ENCODE data around the gene FARS2.

The FARS2 gene

DNA sequence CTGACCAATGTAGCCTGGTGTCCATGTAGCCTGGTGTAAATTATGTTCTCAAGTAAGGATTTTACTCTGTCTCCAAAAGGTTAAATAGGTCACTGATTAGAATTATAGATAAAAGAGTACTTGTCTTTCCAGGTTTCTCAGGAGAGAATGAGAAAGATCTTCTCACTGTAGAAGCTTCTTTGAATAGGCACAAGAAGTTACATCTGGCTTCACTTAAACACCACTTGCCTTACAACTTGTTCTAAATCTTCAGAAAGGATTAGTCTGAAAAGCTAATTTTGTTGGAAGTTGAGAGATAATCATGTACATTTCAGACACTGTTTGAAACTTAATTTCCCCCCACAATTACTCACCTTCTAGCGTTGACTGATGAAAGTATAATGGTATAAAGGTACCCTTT is 275.3 kb downstream of the FARS2 start:
- TF ChIP-seq, protein P1, sequence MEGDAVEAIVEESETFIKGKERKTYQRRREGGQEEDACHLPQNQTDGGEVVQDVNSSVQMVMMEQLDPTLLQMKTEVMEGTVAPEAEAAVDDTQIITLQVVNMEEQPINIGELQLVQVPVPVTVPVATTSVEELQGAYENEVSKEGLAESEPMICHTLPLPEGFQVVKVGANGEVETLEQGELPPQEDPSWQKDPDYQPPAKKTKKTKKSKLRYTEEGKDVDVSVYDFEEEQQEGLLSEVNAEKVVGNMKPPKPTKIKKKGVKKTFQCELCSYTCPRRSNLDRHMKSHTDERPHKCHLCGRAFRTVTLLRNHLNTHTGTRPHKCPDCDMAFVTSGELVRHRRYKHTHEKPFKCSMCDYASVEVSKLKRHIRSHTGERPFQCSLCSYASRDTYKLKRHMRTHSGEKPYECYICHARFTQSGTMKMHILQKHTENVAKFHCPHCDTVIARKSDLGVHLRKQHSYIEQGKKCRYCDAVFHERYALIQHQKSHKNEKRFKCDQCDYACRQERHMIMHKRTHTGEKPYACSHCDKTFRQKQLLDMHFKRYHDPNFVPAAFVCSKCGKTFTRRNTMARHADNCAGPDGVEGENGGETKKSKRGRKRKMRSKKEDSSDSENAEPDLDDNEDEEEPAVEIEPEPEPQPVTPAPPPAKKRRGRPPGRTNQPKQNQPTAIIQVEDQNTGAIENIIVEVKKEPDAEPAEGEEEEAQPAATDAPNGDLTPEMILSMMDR (IDR thresholded peaks at IDR 0.05; ENCODE audit: low read depth, low read length, missing control alignments): no peak
- DNase-seq (ENCODE audit: low read depth): no peak

DNA sequence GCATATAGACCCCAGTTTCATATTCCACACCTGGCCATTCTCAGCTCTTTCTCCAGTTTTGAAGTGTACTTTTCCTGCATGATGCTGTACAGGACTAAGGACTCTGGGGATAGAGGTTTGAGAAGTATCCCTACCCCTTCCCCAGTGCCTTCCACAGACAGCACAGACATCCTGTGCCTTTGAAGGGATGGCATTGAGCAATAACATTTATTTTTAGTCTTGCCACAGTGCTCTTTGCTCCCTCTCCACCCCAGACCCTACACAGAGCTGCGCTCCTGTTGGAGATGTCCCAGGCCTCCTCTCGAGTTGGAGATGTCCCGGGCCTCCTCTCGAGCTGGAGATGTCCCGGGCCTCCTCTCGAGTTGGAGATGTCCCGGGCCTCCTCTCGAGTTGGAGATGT is 275.8 kb downstream of the FARS2 start:
- no peak overlapping the region for H3K4me3 ChIP-seq (ENCODE audit: low read depth, low read length)
- TF ChIP-seq, protein P1 (IDR thresholded peaks at IDR 0.05; ENCODE audit: low read depth, low read length, missing control alignments): no peak
- no peak for DNase-seq (ENCODE audit: low read depth)

More for the DNA sequence above, 275.3 kb downstream of the FARS2 start:
- no peak overlapping the region for H3K4me3 ChIP-seq (ENCODE audit: low read depth, low read length)

DNA sequence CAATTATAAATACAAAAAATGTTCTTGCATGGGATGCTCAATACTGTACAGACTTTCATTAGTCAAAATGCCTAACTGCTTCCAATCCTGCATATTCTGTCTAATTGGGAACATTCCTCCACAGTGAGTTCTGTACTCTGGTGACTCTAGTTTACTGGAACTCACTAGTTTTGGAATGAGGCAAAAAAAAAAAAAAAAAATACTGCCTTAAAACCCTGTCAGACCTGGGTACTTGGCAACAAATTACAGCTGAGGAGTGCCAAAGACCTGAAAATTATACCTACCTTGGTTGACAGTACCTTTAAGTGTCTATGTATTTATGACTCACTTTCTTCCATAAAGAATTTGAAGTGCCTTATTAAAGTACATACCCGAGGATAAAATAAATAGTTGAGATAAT is 276.7 kb downstream of the FARS2 start:
- DNase-seq (ENCODE audit: low read depth): no peak
- TF ChIP-seq, protein P1 (IDR thresholded peaks at IDR 0.05; ENCODE audit: low read depth, low read length, missing control alignments): no peak
- H3K4me3 ChIP-seq (ENCODE audit: low read depth, low read length): no peak overlapping the region

DNA sequence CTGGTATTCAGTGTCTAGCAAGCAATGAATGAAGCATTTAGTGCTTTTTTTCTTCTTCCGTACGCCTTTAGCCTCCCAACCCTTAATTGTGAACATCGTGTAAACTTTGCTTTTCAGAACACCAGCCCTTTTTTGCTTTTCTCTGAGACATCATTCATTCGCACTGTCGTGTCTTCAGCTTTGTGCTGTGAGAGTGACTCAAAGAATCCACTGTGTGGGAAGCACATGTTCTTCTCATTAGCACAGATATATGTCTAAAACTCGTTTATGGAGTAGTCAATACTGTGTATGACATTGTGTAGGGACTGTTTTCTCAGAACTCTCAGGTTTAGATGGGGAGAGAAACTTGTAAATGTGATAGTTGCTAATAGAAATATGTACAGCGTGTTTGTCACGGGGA is 279.1 kb downstream of the FARS2 start:
- H3K4me3 ChIP-seq (ENCODE audit: low read depth, low read length): no peak overlapping the region
- TF ChIP-seq, protein P1 (IDR thresholded peaks at IDR 0.05; ENCODE audit: low read depth, low read length, missing control alignments): no peak
- no peak for DNase-seq (ENCODE audit: low read depth)

DNA sequence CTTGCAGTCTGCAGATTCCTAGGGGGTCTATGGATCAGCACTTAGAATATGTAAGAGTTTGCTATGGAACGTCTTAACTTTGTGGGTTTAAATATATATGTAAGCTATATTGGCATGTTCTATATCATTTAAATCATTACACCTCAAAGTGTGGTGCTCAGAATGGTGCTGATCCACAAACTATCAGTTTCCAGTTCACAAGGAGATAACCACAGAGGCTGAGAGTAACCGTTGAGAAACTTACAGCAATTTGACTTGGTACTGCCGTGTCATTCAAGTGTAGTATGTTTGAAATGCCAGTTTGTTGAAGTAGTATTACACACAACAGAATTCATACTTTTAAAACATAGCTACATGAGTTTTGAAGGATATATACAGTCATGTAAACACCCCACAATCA is 279.7 kb downstream of the FARS2 start:
- TF ChIP-seq, protein P1 (IDR thresholded peaks at IDR 0.05; ENCODE audit: low read depth, low read length, missing control alignments): no peak
- DNase-seq (ENCODE audit: low read depth): no peak
- no peak overlapping the region for H3K4me3 ChIP-seq (ENCODE audit: low read depth, low read length)

DNA sequence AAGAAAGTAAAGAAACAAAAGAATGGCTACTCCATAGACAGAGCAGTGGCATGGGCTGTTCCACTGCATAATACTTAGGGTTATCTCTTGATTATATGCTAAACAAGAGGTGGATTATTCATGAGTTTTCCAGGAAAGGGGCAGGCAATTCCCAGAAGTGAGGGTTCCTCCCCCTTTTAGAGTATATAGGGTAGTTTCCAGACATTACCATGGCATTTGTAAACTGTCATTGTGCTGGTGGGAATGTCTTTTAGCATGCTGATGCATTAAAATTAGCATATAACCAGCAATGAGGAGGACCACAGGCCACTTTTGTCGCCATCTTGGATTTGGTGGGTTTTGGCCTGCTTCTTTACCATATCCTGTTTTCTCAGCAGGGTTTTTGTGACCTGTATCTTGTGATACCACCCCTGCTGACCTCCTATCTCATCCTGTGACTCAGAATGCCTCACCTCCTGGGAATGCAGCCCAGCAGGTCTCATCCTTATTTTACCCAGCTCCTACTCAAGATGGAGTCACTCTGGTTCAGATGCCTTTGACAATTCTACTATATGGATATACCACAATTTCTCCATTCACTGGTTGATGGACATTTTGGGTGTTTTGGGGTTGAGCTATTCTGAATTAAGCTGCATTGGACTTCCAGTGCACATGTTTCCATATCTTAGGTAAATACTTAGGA is 280.6 kb downstream of the FARS2 start:
- no peak overlapping the region for H3K4me3 ChIP-seq (ENCODE audit: low read depth, low read length)
- DNase-seq (ENCODE audit: low read depth): no peak
- TF ChIP-seq, protein P1 (IDR thresholded peaks at IDR 0.05; ENCODE audit: low read depth, low read length, missing control alignments): no peak

DNA sequence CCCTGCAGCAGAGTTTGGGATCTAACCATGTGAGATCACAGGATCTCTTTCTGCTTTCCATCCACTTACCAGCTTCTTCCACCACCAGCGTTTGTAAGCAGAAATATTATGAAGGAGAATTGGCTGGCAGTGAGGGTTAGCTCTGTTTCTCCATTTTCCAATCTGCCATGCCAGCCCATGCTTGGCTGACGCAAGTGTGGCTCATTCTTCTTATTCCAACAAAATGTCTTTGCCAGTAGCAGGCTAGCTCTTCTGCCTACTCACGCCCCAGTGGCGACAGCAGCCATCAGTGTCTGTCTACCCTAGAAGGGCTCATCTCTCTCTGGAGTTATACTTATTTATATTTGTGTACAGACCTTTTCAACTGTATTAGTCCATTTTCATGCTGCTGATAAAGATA is 286.2 kb downstream of the FARS2 start:
- no peak overlapping the region for H3K4me3 ChIP-seq (ENCODE audit: low read depth, low read length)
- TF ChIP-seq, protein P1 (IDR thresholded peaks at IDR 0.05; ENCODE audit: low read depth, low read length, missing control alignments): no peak
- DNase-seq (ENCODE audit: low read depth): no peak

All from GM12864 (cell line).